BLaER1 treated with 17β-estradiol and CSF1 and Interleukin-3, amounts not matched to agents 10 nM and 100 nM (cell line): ENCODE measurements around the gene EEFSEC.

Experiments used
- H3K27ac ChIP-seq, 11 experiments: shearing (Covaris generic); formaldehyde crosslinking; 2 replicates each; pipeline ENCODE4 v1.8.1; 2022
- H3K27me3 ChIP-seq, 11 experiments: shearing (Covaris generic); formaldehyde crosslinking; 2 replicates each; pipeline ENCODE4 v1.8.1; 2022
- H3K36me3 ChIP-seq, 11 experiments: shearing (Covaris generic); formaldehyde crosslinking; 2 replicates each; pipeline ENCODE4 v1.8.1; 2022
- H3K4me1 ChIP-seq, 10 experiments: shearing (Covaris generic); formaldehyde crosslinking; 2 replicates each; pipeline ENCODE4 v1.8.1; 2022
- H3K4me2 ChIP-seq, 11 experiments: shearing (Covaris generic); formaldehyde crosslinking; 2 replicates each; pipeline ENCODE4 v1.8.1; 2022
- H3K4me3 ChIP-seq, 10 experiments: shearing (Covaris generic); formaldehyde crosslinking; 2 replicates each; pipeline ENCODE4 v1.8.1; 2022
- H3K9ac ChIP-seq, 11 experiments: shearing (Covaris generic); formaldehyde crosslinking; 2 replicates each; pipeline ENCODE4 v1.8.1; 2022
- H3K9me3 ChIP-seq, 11 experiments: shearing (Covaris generic); formaldehyde crosslinking; replicated peaks in 1 of 11; 2 replicates each; pipeline ENCODE4 v1.8.1; 2022
- H4K20me1 ChIP-seq, 11 experiments: shearing (Covaris generic); formaldehyde crosslinking; 2 replicates each; pipeline ENCODE4 v1.8.1; 2022
- Cebpa-rat ChIP-seq, 11 experiments: shearing (Covaris generic); IDR thresholded peaks; 2 replicates each; pipeline ENCODE4 v1.8.1; 2022

The EEFSEC gene

GRCh38 chr3:128448491-128448890 is 295.2 kb downstream of the EEFSEC start:
- Histone ChIP-seq H3K9ac (no peak overlapping the region), H4K20me1 (0 out of 22 replicates have a peak, but pooled peaks cover 0 to 10% (median 0%) of the 10 kb centered on the region in 11 experiments), H3K4me2 (peak overlapping the region; percentile 18 to 62 (median 46); a peak in 21 of 22 replicates), H3K27ac (no peak overlapping the region), H3K4me3 (no peak overlapping the region), H3K4me1 (peaks cover 8 to 27% (median 22%) of the 10 kb centered on the region in 10 experiments; a peak in 18 of 20 replicates), H3K9me3 (peaks cover 0 to 23% (median 0%) of the 10 kb centered on the region in 11 experiments; a peak in 7 of 22 replicates), H3K36me3 (no peaks in the 10 kb centered on the region), H3K27me3 (peaks cover 0 to 2% (median 0%) of the 10 kb centered on the region in 11 experiments; a peak in 2 of 22 replicates)
- no peak for TF ChIP-seq Cebpa-rat (IDR thresholded peaks at IDR 0.05)

- Histone ChIP-seq H4K20me1 (peaks cover 0 to 12% (median 0%) of the 10 kb centered on the region in 11 experiments; a peak in 2 of 22 replicates), H3K36me3 (no peaks in the 10 kb centered on the region), H3K4me3 (no peak overlapping the region), H3K27me3 (peaks cover 0 to 7% (median 0%) of the 10 kb centered on the region in 11 experiments; a peak in 2 of 22 replicates), H3K27ac (no peak overlapping the region), H3K9me3 (peaks cover 0 to 23% (median 0%) of the 10 kb centered on the region in 11 experiments; a peak in 7 of 22 replicates), H3K4me1 (peaks cover 8 to 33% (median 28%) of the 10 kb centered on the region in 10 experiments; a peak in 18 of 20 replicates), H3K4me2 (peak overlapping the region in 8 of 11 experiments; percentile 42 to 62 (median 54); a peak in 12 of 22 replicates), H3K9ac (no peak overlapping the region)
- TF ChIP-seq Cebpa-rat (IDR thresholded peaks at IDR 0.05), result no peak
Observed at GRCh38 chr3:128449111-128449638, 295.9 kb downstream of the EEFSEC start.

GRCh38 chr3:128452120-128452519 is 298.8 kb downstream of the EEFSEC start:
- peaks cover 8 to 42% (median 36%) of the 10 kb centered on the region in 10 experiments; a peak in 18 of 20 replicates for H3K4me1 ChIP-seq
- peaks cover 0 to 19% (median 0%) of the 10 kb centered on the region in 11 experiments; a peak in 2 of 22 replicates for H4K20me1 ChIP-seq
- no peak overlapping the region for H3K27ac ChIP-seq
- H3K9me3 ChIP-seq, result peaks cover 0 to 7% (median 0%) of the 10 kb centered on the region in 11 experiments; a peak in 6 of 22 replicates
- H3K36me3 ChIP-seq, result no peaks in the 10 kb centered on the region
- peaks cover 0 to 7% (median 0%) of the 10 kb centered on the region in 11 experiments; a peak in 4 of 22 replicates for H3K27me3 ChIP-seq
- H3K9ac ChIP-seq, result no peak overlapping the region
- no peak for TF ChIP-seq Cebpa-rat (IDR thresholded peaks at IDR 0.05)
- H3K4me3 ChIP-seq, result no peak overlapping the region
- H3K4me2 ChIP-seq, result no peak overlapping the region

GRCh38 chr3:128452678-128453275 is 299.5 kb downstream of the EEFSEC start:
- H3K27me3 ChIP-seq, result peaks cover 0 to 7% (median 0%) of the 10 kb centered on the region in 11 experiments; a peak in 4 of 22 replicates
- H3K4me2 ChIP-seq, result peak overlapping the region in 3 of 11 experiments; percentile 55 to 68 (median 63); a peak in 3 of 22 replicates
- H3K36me3 ChIP-seq, result no peaks in the 10 kb centered on the region
- H3K9me3 ChIP-seq, result peaks cover 0 to under 1% (median 0%) of the 10 kb centered on the region in 11 experiments; a peak in 1 of 22 replicates
- H3K4me3 ChIP-seq, result no peak overlapping the region
- TF ChIP-seq Cebpa-rat (IDR thresholded peaks at IDR 0.05), result no peak
- H3K27ac ChIP-seq, result no peak overlapping the region
- no peak overlapping the region for H3K9ac ChIP-seq
- H4K20me1 ChIP-seq, result peaks cover 0 to 23% (median 0%) of the 10 kb centered on the region in 11 experiments; a peak in 2 of 22 replicates
- peaks cover 8 to 35% (median 29%) of the 10 kb centered on the region in 10 experiments; a peak in 18 of 20 replicates for H3K4me1 ChIP-seq

- peaks cover 0 to 7% (median 0%) of the 10 kb centered on the region in 11 experiments; a peak in 4 of 22 replicates for H3K27me3 ChIP-seq
- no peaks in the 10 kb centered on the region for H3K9me3 ChIP-seq
- peaks cover 0 to 32% (median 0%) of the 10 kb centered on the region in 11 experiments; a peak in 4 of 22 replicates for H4K20me1 ChIP-seq
- no peak overlapping the region for H3K4me3 ChIP-seq
- H3K4me2 ChIP-seq, result peak overlapping the region in 9 of 11 experiments; percentile 33 to 68 (median 59); a peak in 18 of 22 replicates
- no peaks in the 10 kb centered on the region for H3K36me3 ChIP-seq
- no peak overlapping the region for H3K27ac ChIP-seq
- peaks cover under 1 to 26% (median 20%) of the 10 kb centered on the region in 10 experiments; a peak in 17 of 20 replicates for H3K4me1 ChIP-seq
- TF ChIP-seq Cebpa-rat (IDR thresholded peaks at IDR 0.05), result no peak
- no peak overlapping the region for H3K9ac ChIP-seq
Observed at GRCh38 chr3:128453501-128454309, 300.4 kb downstream of the EEFSEC start.

- Histone ChIP-seq H3K4me2 (peak overlapping the region in 8 of 11 experiments; percentile 46 to 68 (median 60); a peak in 13 of 22 replicates), H3K9ac (no peak overlapping the region), H4K20me1 (peaks cover 0 to 34% (median 0%) of the 10 kb centered on the region in 11 experiments; a peak in 5 of 22 replicates), H3K36me3 (no peaks in the 10 kb centered on the region), H3K9me3 (no peaks in the 10 kb centered on the region), H3K4me3 (no peak overlapping the region), H3K27ac (no peak overlapping the region), H3K4me1 (peaks cover 0 to 23% (median 18%) of the 10 kb centered on the region in 10 experiments; a peak in 15 of 20 replicates), H3K27me3 (peaks cover 0 to 7% (median 0%) of the 10 kb centered on the region in 11 experiments; a peak in 4 of 22 replicates)
- TF ChIP-seq Cebpa-rat (IDR thresholded peaks at IDR 0.05), result no peak
Observed at GRCh38 chr3:128454310-128454618, 301.0 kb downstream of the EEFSEC start.

GRCh38 chr3:128455116-128455515 is 301.8 kb downstream of the EEFSEC start:
- no peak for TF ChIP-seq Cebpa-rat (IDR thresholded peaks at IDR 0.05)
- Histone ChIP-seq H3K4me3 (no peak overlapping the region), H3K27ac (no peak overlapping the region), H3K36me3 (no peaks in the 10 kb centered on the region), H4K20me1 (peaks cover 0 to 34% (median 0%) of the 10 kb centered on the region in 11 experiments; a peak in 6 of 22 replicates), H3K27me3 (peaks cover 0 to 7% (median 0%) of the 10 kb centered on the region in 11 experiments; a peak in 4 of 22 replicates), H3K4me2 (peak overlapping the region in 5 of 11 experiments; percentile 25 to 68 (median 61); a peak in 9 of 22 replicates), H3K4me1 (peaks cover 0 to 23% (median 18%) of the 10 kb centered on the region in 10 experiments; a peak in 15 of 20 replicates), H3K9me3 (no peaks in the 10 kb centered on the region), H3K9ac (no peak overlapping the region)
